Smooth muscle cell (in vitro differentiated cells): ENCODE measurements around the gene CD79A. TPM values are rescaled to one million over a fixed set of nuclear protein-coding genes. Genes with fewer than 3 reads are reported as not detected.

ENCODE experiments used
- DNase-seq: peaks from one replicate; lab custom pipeline; 2025; ENCODE audit not compliant: unreplicated experiment; lab: John Stamatoyannopoulos, UW
- H2AFZ ChIP-seq: fragments of 200-600 bp; sonication (generic); 2 replicates; pipeline ENCODE4 v1.6.0; 2016; ENCODE audit warnings: antibody characterized with exemption, low read depth, mild to moderate bottlenecking
- H3F3A ChIP-seq: fragments of 200-600 bp; sonication (generic); 2 replicates; pipeline ENCODE4 v1.6.0; 2017; ENCODE audit warnings: antibody characterized with exemption, low read depth
- H3K27ac ChIP-seq: fragments of 200-600 bp; sonication (generic); 2 replicates; pipeline ENCODE4 v1.5.1; 2016; ENCODE audit warnings: low read depth, mild to moderate bottlenecking
- H3K27me3 ChIP-seq: fragments of 200-600 bp; sonication (generic); 2 replicates; pipeline ENCODE4 v1.6.1; 2016; ENCODE audit warnings: low read depth, mild to moderate bottlenecking
- H3K36me3 ChIP-seq: fragments of 200-600 bp; sonication (generic); 2 replicates; pipeline ENCODE4 v1.5.1; 2016; ENCODE audit warnings: low read depth
- H3K4me1 ChIP-seq: fragments of 200-600 bp; sonication (generic); 2 replicates; pipeline ENCODE4 v1.5.1; 2016; ENCODE audit warnings: low read depth
- H3K4me2 ChIP-seq: fragments of 200-600 bp; sonication (generic); 2 replicates; pipeline ENCODE4 v1.6.0; 2016; ENCODE audit warnings: mild to moderate bottlenecking
- H3K4me3 ChIP-seq: fragments of 200-600 bp; sonication (generic); 2 replicates; pipeline ENCODE4 v1.5.1; 2016; ENCODE audit warnings: mild to moderate bottlenecking
- H3K79me2 ChIP-seq: fragments of 200-600 bp; sonication (generic); 2 replicates; pipeline ENCODE4 v1.6.0; 2016; ENCODE audit warnings: low read depth, mild to moderate bottlenecking
- H3K9ac ChIP-seq: fragments of 200-600 bp; sonication (generic); 2 replicates; pipeline ENCODE4 v1.6.0; 2016; ENCODE audit warnings: low read depth
- H3K9me3 ChIP-seq: fragments of 200-600 bp; sonication (generic); replicated peaks from 2 replicates; pipeline ENCODE4 v1.5.1; 2016; ENCODE audit warnings: low read depth
- H4K20me1 ChIP-seq: fragments of 200-600 bp; sonication (generic); 2 replicates; pipeline ENCODE4 v1.6.0; 2016; ENCODE audit warnings: low read depth
- whole genome bisulfite sequencing: methylation state at CpG from one replicate; pipeline ENCODE4 v1.1.7; 2016; ENCODE audit warnings: low lambda C conversion rate; 5-methylcytosine and 5-hydroxymethylcytosine counted together
- polyA plus RNA-seq: library from polyadenylated mRNA; unstranded; fragments of >200 nt; fragmentation: Nextera tagmentation; extraction: Ambion mirVana; gene quantifications from 2 replicates; pipeline ENCODE4 v1.2.1, GENCODE V29; 2016
- total RNA-seq: library from RNA; depleted of rRNA; stranded (reverse); fragments of >200 nt; gene quantifications from 2 replicates; pipeline ENCODE4 v1.2.3, GENCODE V29; 2014
- TF ChIP-seq, protein P1 (sequence below): fragments of 200-600 bp; sonication (generic); IDR thresholded peaks from 2 replicates; pipeline ENCODE4 v1.5.1; 2017; ENCODE audit warnings: borderline replicate concordance, mild to moderate bottlenecking, antibody characterized with exemption; ENCODE audit not compliant: insufficient read depth, poor library complexity, severe bottlenecking

Gene CD79A
- total and polyA plus RNA-seq, 2 experiments from 2014 or later, result 0.41 TPM; not detected in 1

DNA sequence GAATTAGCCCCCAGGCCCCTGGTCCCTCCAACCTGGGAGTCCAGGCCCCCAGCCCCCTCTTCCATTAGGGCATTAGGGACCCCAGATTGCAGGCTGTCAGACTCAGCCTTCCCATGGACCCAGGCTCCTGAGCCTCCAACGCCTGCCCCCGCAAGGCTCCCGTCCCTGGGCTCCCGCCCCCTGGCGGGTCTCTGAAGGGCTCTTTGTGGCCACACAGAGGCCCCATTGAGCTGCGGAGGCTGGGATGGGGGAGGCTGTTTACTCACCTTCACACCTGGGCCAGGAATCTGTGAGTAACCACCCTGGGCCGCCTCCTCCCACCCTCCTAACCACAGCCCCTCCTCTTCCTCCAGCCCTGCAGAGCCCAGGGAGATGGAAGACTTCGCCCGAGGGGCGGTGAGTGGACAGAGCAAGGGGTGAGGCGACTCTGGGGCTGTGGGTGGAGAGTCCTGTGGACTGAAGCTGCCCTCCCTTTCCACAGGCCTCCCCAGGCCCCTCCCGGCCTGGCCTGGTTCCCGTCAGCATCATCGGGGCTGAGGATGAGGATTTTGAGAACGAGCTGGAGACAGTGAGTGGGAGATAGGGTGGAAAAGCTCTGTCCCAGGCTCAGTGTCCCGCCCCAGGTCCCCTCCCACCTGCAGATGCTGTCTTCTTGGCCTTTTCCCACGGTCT lies 10.8 kb downstream of the CD79A start:
- peak overlapping the region; percentile 63 for H3K4me2 ChIP-seq
- 48% methylated on average over 16 of the region's 17 CpGs for WGBS
- H3F3A ChIP-seq, result peaks cover 10% of the 10 kb centered on the region
- H3K4me1 ChIP-seq, result no peaks in the 10 kb centered on the region
- no peaks in the 10 kb centered on the region for H3K27me3 ChIP-seq
- no peak overlapping the region for H3K4me3 ChIP-seq
- peak overlapping the region; percentile 83 for H3K27ac ChIP-seq
- H3K9ac ChIP-seq, result peak overlapping the region; percentile 44
- no peaks in the 10 kb centered on the region for H3K36me3 ChIP-seq
- no peak for DNase-seq
- H4K20me1 ChIP-seq, result peaks cover 54% of the 10 kb centered on the region
- H3K79me2 ChIP-seq, result peaks cover 23% of the 10 kb centered on the region
- TF ChIP-seq, protein P1, sequence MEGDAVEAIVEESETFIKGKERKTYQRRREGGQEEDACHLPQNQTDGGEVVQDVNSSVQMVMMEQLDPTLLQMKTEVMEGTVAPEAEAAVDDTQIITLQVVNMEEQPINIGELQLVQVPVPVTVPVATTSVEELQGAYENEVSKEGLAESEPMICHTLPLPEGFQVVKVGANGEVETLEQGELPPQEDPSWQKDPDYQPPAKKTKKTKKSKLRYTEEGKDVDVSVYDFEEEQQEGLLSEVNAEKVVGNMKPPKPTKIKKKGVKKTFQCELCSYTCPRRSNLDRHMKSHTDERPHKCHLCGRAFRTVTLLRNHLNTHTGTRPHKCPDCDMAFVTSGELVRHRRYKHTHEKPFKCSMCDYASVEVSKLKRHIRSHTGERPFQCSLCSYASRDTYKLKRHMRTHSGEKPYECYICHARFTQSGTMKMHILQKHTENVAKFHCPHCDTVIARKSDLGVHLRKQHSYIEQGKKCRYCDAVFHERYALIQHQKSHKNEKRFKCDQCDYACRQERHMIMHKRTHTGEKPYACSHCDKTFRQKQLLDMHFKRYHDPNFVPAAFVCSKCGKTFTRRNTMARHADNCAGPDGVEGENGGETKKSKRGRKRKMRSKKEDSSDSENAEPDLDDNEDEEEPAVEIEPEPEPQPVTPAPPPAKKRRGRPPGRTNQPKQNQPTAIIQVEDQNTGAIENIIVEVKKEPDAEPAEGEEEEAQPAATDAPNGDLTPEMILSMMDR, result peak; percentile 16
- no peak overlapping the region for H2AFZ ChIP-seq
- no peaks in the 10 kb centered on the region for H3K9me3 ChIP-seq

DNA sequence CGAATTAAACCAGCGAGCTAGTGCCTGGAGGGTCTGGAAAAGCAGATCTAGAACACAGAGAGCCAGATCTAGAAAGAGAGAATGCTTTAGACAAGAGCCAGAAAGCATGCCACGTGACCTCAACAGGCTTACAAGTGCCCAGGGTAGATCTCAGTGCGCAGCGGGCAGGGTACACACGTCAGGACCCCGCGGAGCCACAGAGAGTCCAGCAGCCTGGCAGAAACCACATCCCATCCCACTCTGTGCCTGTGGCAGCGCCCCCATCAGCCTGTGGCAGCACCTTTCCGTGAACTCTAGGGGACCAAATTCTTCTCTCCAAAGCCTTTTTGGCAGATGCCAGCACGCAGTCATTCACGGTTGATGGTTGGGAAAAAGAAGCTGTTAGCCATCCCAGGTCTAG lies 11.8 kb downstream of the CD79A start:
- no peak overlapping the region for H3K4me3 ChIP-seq
- 95% methylated on average over 12 of the region's 12 CpGs for WGBS
- no peak overlapping the region for H3K4me2 ChIP-seq
- H2AFZ ChIP-seq, result no peak overlapping the region
- H3F3A ChIP-seq, result peaks cover 4% of the 10 kb centered on the region
- no peak overlapping the region for H3K9ac ChIP-seq
- no peak for DNase-seq
- TF ChIP-seq, protein P1, result no peak
- H3K4me1 ChIP-seq, result no peaks in the 10 kb centered on the region
- H3K9me3 ChIP-seq, result no peaks in the 10 kb centered on the region
- no peaks in the 10 kb centered on the region for H3K27me3 ChIP-seq
- H4K20me1 ChIP-seq, result peaks cover 55% of the 10 kb centered on the region
- no peak overlapping the region for H3K27ac ChIP-seq
- peaks cover 23% of the 10 kb centered on the region for H3K79me2 ChIP-seq
- no peaks in the 10 kb centered on the region for H3K36me3 ChIP-seq

DNA sequence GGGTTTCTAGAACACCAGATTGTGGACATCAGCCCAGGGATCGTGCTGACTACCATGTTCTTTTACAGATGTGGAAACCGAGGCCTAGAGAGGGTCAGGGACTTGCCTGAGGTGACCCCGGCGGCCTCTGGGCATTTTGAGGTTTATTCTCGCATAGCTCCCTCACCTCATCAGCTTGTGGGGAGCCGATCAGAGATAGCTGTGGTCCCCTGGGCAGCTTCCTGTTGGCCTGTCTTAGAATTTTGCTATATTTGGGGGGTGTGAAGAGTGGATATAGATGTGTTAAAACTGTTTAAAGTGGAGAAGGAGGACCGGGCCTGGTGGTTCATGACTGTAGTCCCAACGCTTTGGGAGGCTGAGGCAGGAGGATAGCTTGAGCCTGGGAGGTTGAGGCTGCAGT lies 12.8 kb downstream of the CD79A start:
- no peaks in the 10 kb centered on the region for H3K36me3 ChIP-seq
- no peak overlapping the region for H2AFZ ChIP-seq
- H3K4me1 ChIP-seq, result no peaks in the 10 kb centered on the region
- 93% methylated on average over 8 of the region's 8 CpGs for WGBS
- peaks cover 4% of the 10 kb centered on the region for H3F3A ChIP-seq
- peaks cover 55% of the 10 kb centered on the region for H4K20me1 ChIP-seq
- H3K9ac ChIP-seq, result no peak overlapping the region
- H3K27me3 ChIP-seq, result no peaks in the 10 kb centered on the region
- H3K79me2 ChIP-seq, result peaks cover 17% of the 10 kb centered on the region
- TF ChIP-seq, protein P1, result no peak
- no peak overlapping the region for H3K4me3 ChIP-seq
- no peak overlapping the region for H3K4me2 ChIP-seq
- no peak overlapping the region for H3K27ac ChIP-seq
- H3K9me3 ChIP-seq, result no peaks in the 10 kb centered on the region
- no peak for DNase-seq

DNA sequence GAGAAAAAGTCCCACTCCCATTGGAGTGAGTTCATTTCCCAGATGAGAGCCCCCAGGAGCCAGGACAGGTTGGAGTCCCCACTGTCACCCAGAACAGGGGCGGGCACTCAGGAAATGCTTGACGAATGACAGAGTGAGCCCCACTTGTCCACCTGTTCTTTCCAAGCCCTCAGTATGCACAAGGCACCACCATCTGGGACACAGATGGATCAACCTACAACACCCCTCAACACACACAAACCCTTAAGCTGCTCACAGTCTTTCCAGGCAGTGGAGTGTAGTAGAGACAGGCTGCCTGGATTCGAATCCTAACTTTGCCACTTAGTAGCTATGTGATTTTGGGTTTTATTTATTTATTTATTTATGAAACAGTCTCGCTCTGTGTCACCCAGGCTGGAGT lies 13.9 kb downstream of the CD79A start:
- DNase-seq, result no peak
- H3K36me3 ChIP-seq, result no peaks in the 10 kb centered on the region
- TF ChIP-seq, protein P1, result no peak
- H3K9me3 ChIP-seq, result no peaks in the 10 kb centered on the region
- no peak overlapping the region for H3K4me2 ChIP-seq
- H3K79me2 ChIP-seq, result peaks cover 6% of the 10 kb centered on the region
- no peak overlapping the region for H3K9ac ChIP-seq
- no peak overlapping the region for H3K27ac ChIP-seq
- peaks cover 4% of the 10 kb centered on the region for H3F3A ChIP-seq
- H3K27me3 ChIP-seq, result no peaks in the 10 kb centered on the region
- H3K4me1 ChIP-seq, result no peaks in the 10 kb centered on the region
- 100% methylated on average over 4 of the region's 4 CpGs for WGBS
- H4K20me1 ChIP-seq, result peaks cover 55% of the 10 kb centered on the region
- no peak overlapping the region for H3K4me3 ChIP-seq
- no peak overlapping the region for H2AFZ ChIP-seq
